Ishikawa (cell line): ENCODE data around the gene RAD51B.

Experiments
- CEBPB ChIP-seq: IDR thresholded peaks from 2 replicates; pipeline ENCODE4 v1.6.1; 2012
- CREB1 ChIP-seq: IDR thresholded peaks from 2 replicates; pipeline ENCODE4 v1.6.1; 2012; ENCODE audit warnings: low read depth
- EGR1 ChIP-seq: IDR thresholded peaks from 2 replicates; pipeline ENCODE4 v1.6.1; 2012
- EP300 ChIP-seq: IDR thresholded peaks from 2 replicates; pipeline ENCODE4 v1.6.1; 2012; ENCODE audit warnings: borderline replicate concordance
- FOXM1 ChIP-seq: IDR thresholded peaks from 2 replicates; pipeline ENCODE4 v1.6.1; 2012; ENCODE audit warnings: low read depth, borderline replicate concordance
- NFIC ChIP-seq: IDR thresholded peaks from 2 replicates; pipeline ENCODE4 v1.6.1; 2012
- RAD21 ChIP-seq: IDR thresholded peaks from 2 replicates; pipeline ENCODE4 v1.6.1; 2012; ENCODE audit warnings: low read depth
- TAF1 ChIP-seq: IDR thresholded peaks from 2 replicates; pipeline ENCODE4 v1.6.1; 2012; ENCODE audit warnings: low read depth, mild to moderate bottlenecking
- TCF12 ChIP-seq: IDR thresholded peaks from 2 replicates; pipeline ENCODE4 v1.6.1; 2012; ENCODE audit warnings: low read depth
- TEAD4 ChIP-seq: IDR thresholded peaks from 2 replicates; pipeline ENCODE4 v1.6.1; 2012
- YY1 ChIP-seq: IDR thresholded peaks from 2 replicates; pipeline ENCODE4 v1.6.1; 2012; ENCODE audit warnings: low read depth
- ZBTB7A ChIP-seq: IDR thresholded peaks from 2 replicates; pipeline ENCODE4 v1.6.1; 2012; ENCODE audit warnings: low read depth
- TF ChIP-seq, protein P1 (sequence below): IDR thresholded peaks from 2 replicates; pipeline ENCODE4 v1.6.1; 2012
- TF ChIP-seq, protein P2 (sequence below): IDR thresholded peaks from 2 replicates; pipeline ENCODE4 v1.6.1; 2012; ENCODE audit warnings: low read depth, mild to moderate bottlenecking
- TF ChIP-seq, protein P3 (sequence below): IDR thresholded peaks from 2 replicates; pipeline ENCODE4 v1.6.1; 2012

The RAD51B gene

DNA sequence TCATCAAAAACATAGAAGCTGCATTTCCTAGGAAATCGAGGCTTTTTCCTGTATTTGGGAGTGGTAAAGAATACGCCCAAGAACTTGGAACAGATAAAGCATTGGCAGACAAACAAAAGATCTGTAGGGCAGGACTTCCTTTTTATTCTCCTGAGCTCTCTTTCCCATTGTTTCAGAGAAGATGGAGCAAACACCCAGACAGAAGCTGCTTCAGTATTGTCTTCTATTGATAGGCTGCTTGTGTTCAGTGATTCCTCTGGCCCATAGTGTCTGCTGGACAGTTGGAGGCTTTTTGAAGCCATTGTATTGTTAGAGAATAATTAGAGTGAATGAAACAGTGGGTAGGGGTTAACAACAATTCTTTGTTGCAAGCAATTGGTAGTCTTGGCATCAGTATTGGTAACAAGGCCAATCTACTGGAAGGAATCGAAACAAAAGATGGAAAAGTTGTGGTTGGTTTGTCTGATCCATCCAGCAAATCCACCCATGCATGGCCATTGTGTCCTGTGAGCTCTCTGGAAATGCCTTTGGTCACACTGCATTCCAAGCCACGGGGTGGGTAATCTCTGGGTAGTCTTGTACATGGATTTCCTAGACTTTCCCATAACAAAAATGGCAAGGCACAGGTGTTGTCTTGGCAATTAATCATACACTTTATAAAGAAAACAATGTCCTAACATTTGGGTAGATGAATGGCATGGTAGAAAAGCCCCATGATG, 424.8 kb downstream of the RAD51B start:
- TF ChIP-seq TEAD4: peak; percentile 28; the same call in 1 of the 2 replicates
- TF ChIP-seq, protein P1, sequence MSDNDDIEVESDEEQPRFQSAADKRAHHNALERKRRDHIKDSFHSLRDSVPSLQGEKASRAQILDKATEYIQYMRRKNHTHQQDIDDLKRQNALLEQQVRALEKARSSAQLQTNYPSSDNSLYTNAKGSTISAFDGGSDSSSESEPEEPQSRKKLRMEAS: no peak

DNA sequence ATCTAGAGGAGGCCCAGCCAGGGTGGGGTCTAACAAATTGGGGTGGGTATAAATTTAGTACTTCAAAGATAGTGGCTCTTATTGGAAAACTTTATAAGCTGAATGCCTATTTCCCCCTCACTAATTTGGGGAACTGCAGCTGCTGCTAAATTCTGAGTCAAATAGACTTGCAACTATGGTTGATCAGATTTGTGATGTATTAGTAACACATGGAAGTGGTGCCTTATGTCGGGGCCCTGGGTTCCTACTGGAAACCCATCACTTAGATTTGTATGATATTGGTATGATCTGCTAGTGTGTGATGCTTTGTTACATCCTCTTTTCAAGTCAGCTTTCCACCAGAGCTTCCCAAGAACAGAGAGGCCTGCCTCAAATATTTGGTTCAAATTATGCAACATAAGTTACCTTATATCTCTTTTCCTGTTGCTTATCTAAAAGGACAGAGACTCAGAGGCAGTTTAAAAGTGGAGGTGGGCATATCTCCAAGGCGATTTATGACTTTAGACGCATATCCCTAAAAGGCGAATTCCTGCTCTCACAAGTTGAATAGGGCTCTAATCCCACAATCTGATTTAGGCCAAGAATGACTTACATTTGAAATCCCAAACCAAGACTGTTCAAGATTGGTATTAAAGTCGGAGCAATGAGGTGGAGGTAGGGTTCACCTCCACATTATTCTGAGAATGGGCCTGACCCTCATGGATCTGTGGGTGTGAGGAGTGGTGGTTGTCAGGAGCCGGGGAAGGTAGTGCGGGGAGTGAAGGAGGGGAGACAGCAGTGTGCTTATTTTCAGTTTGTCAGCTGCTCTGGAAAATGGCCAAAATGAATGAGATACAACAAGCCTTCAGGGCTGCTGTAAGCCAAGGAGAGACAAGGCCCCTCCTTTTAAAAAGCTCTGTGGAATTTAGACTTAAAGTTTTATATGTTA, 425.8 kb downstream of the RAD51B start:
- no peak for TF ChIP-seq EP300
- TF ChIP-seq, protein P1: no peak
- TF ChIP-seq, protein P2, sequence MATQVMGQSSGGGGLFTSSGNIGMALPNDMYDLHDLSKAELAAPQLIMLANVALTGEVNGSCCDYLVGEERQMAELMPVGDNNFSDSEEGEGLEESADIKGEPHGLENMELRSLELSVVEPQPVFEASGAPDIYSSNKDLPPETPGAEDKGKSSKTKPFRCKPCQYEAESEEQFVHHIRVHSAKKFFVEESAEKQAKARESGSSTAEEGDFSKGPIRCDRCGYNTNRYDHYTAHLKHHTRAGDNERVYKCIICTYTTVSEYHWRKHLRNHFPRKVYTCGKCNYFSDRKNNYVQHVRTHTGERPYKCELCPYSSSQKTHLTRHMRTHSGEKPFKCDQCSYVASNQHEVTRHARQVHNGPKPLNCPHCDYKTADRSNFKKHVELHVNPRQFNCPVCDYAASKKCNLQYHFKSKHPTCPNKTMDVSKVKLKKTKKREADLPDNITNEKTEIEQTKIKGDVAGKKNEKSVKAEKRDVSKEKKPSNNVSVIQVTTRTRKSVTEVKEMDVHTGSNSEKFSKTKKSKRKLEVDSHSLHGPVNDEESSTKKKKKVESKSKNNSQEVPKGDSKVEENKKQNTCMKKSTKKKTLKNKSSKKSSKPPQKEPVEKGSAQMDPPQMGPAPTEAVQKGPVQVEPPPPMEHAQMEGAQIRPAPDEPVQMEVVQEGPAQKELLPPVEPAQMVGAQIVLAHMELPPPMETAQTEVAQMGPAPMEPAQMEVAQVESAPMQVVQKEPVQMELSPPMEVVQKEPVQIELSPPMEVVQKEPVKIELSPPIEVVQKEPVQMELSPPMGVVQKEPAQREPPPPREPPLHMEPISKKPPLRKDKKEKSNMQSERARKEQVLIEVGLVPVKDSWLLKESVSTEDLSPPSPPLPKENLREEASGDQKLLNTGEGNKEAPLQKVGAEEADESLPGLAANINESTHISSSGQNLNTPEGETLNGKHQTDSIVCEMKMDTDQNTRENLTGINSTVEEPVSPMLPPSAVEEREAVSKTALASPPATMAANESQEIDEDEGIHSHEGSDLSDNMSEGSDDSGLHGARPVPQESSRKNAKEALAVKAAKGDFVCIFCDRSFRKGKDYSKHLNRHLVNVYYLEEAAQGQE: no peak
- TF ChIP-seq ZBTB7A: no peak
- no peak for TF ChIP-seq TEAD4
- no peak for TF ChIP-seq TAF1
- no peak for TF ChIP-seq NFIC
- TF ChIP-seq CREB1: no peak
- no peak for TF ChIP-seq YY1
- no peak for TF ChIP-seq FOXM1
- no peak for TF ChIP-seq EGR1
- TF ChIP-seq TCF12: no peak
- no peak for TF ChIP-seq RAD21
- TF ChIP-seq, protein P3, sequence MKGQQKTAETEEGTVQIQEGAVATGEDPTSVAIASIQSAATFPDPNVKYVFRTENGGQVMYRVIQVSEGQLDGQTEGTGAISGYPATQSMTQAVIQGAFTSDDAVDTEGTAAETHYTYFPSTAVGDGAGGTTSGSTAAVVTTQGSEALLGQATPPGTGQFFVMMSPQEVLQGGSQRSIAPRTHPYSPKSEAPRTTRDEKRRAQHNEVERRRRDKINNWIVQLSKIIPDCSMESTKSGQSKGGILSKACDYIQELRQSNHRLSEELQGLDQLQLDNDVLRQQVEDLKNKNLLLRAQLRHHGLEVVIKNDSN: no peak
- no peak for TF ChIP-seq CEBPB

DNA sequence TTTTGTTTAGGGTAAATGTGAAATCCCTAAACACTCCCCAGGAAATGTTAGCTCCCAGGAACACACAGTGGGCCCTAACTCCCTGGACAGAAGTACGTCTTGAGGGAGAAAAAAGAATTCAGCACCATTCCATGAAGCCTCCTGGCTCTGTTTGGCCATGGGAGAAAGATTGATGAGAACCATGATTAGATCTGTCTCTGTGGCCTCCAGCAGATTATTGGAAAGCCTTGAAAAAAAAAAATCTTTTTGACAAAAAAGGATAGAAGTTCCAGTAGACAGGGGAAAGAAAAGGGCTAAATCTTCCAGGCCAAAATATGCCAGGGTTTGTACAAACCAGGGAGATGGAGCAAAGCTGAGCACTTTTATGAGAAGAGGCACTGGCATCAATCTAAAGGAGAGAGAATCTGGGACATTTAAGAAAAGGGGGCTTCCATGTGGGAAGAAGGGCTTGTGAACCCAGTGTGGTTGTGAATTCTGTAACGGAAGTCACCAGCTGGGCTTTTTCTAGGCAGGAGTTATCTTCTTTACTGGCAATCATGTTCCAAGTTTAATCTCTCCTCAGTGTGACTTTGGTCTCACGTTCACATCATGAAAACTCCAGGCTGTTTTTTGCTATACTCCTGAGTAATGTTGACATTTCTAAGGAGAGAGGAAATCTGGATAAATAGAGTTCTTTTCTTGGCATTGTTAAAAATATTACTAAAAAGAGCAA, 426.7 kb downstream of the RAD51B start:
- TF ChIP-seq, protein P2: no peak
- TF ChIP-seq CREB1 (no peak), CEBPB (no peak), FOXM1 (no peak), RAD21 (no peak), NFIC (no peak), TAF1 (no peak), EGR1 (no peak), YY1 (no peak), TEAD4 (no peak), EP300 (no peak), TCF12 (no peak)
- TF ChIP-seq, protein P3: no peak
- TF ChIP-seq, protein P1: no peak

DNA sequence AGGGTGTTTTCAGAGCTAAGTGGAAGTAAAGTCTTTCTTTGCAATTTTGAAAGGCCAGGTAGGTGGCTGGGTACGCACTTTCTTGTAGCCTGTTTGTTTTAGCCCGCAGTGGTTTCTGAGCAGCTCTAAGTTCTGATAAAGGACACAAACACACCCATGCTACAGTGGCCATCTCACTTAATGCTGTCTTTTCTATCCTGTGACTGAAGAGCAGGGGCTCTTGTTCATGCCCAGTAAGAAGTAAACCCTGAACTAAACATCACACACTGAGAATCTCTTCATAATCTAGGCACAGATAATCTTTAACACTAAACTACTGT, 427.2 kb downstream of the RAD51B start:
- TF ChIP-seq ZBTB7A (no peak), TAF1 (no peak), EGR1 (no peak), NFIC (no peak)

DNA sequence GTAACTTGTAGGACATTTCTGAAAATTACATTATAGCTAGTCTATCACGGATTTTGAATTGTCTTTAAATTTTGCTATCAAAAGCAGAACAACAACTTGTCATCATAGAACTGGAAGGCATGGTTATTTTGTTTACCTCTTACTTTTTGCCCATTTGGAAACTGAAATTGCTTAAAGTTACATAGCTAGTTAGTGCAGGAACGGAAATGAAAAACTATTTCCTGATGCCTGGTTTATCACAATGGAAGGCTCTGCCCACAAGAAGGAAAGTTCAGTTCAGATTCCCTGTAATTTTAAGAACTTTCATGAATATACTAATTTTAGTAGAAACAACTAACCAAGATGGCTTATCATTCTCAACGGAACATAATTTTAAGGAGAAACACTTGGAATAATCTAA, 427.7 kb downstream of the RAD51B start:
- TF ChIP-seq TAF1: no peak
- TF ChIP-seq EP300: no peak
- no peak for TF ChIP-seq RAD21
- TF ChIP-seq CREB1: no peak
- no peak for TF ChIP-seq CEBPB
- no peak for TF ChIP-seq FOXM1
- no peak for TF ChIP-seq YY1
- TF ChIP-seq EGR1: no peak
